Measurements from ENCODE around the gene RAC3. TPM values are rescaled to one million over a fixed set of nuclear protein-coding genes. Genes with fewer than 3 reads are reported as not detected.

RAC3 gene
- total RNA-seq, 4 donors from 2014 or later: 2.4 to 14.7 (median 5.4) TPM

DNA sequence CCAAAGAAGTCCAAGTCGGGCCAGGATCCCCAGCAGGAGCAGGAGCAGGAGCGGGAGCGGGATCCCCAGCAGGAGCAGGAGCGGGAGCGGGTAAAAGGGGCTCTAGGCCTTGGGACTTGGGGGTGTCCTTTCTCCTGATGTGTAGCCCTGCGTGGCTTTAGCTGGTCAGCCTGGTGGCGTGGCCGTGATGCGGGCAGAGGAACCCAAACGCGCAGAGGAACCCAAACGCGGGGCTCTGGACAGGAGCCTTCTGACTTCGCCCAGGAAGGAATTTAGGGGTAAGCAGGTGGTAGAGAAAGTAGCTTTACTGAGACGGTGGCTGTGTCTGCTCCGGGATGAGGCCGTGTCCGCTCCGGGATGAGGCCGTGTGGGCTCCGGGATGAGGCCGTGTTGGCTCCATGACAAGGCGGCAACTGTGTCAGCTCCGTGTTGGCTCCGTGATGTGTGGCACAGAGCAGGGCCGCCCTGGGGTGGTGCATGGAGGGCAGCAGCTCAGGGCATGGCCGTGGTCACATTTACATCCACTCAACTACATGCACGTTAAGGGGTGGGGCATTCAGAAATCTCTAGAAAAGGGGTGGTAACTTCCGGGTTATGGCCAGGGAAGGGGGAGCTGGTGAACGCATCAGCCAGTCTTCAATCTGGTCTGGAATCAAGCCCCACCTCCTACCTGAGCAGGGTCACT, 34.6 kb upstream of the RAC3 start:
- Histone ChIP-seq H3K36me3 (peaks cover 0 to 20% (median 0%) of the 10 kb centered on the region in 3 donors), H3K27ac (no peak overlapping the region), H3K4me3 (no peak overlapping the region), H3K4me1 (peaks cover 0 to 39% (median 19%) of the 10 kb centered on the region in 4 donors), H3K27me3 (no peaks in the 10 kb centered on the region), H3K9me3 (no peaks in the 10 kb centered on the region)
- 95 to 96% methylated on average over 30 of the region's 30 CpGs for WGBS, 2 donors
- no peak for DNase-seq (ENCODE audit: low spot score in 2 of 2)
- TF ChIP-seq POLR2A (IDR thresholded peaks at IDR 0.05): no peak
- no peak for TF ChIP-seq EP300 (IDR thresholded peaks at IDR 0.05)
- TF ChIP-seq CTCF (IDR thresholded peaks at IDR 0.05): no peak

DNA sequence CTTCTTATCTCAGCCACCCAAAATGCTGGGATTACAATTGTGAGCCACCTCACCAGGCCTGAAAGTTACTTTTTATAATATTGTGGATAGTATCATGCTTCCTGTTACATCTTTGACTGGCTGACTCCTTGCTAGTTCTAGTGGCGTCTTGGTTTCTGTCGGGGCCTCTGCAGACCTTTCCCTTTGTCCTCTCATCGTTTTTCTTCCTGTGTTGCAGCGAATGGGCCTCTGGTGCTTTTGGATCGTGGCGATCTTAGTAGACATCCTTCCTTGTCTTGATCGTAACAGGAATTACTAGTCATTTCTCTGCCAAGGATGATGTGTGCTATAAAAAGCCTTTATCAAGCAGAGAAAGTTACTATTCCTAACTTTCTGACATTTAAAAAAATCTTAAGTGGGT, 33.3 kb upstream of the RAC3 start:
- no peak for DNase-seq (ENCODE audit: low spot score in 2 of 2)
- WGBS, 2 donors: 77 to 83% methylated on average over 7 of the region's 7 CpGs

GRCh38 chr17:81998691-81999438, 32.6 kb upstream of the RAC3 start:
- peaks cover 0 to 33% (median 20%) of the 10 kb centered on the region in 4 donors for H3K4me1 ChIP-seq
- TF ChIP-seq POLR2A (IDR thresholded peaks at IDR 0.05) (no peak), EP300 (IDR thresholded peaks at IDR 0.05) (no peak), CTCF (IDR thresholded peaks at IDR 0.05) (no peak)
- WGBS, 2 donors: 78 to 80% methylated on average over 13 to 14 of the region's 14 CpGs
- H3K4me3 ChIP-seq: no peak overlapping the region
- no peaks in the 10 kb centered on the region for H3K27me3 ChIP-seq
- no peak overlapping the region for H3K27ac ChIP-seq
- H3K9me3 ChIP-seq: no peaks in the 10 kb centered on the region
- DNase-seq (ENCODE audit: low spot score in 2 of 2): no peak
- H3K36me3 ChIP-seq: peaks cover 0 to 20% (median 0%) of the 10 kb centered on the region in 3 donors

More for the DNA sequence above, 33.3 kb upstream of the RAC3 start:
- no peaks in the 10 kb centered on the region for H3K27me3 ChIP-seq
- H3K9me3 ChIP-seq: no peaks in the 10 kb centered on the region
- H3K36me3 ChIP-seq: peaks cover 0 to 20% (median 0%) of the 10 kb centered on the region in 3 donors
- no peak overlapping the region for H3K27ac ChIP-seq
- peaks cover 0 to 32% (median 15%) of the 10 kb centered on the region in 4 donors for H3K4me1 ChIP-seq
- TF ChIP-seq CTCF (IDR thresholded peaks at IDR 0.05): no peak
- no peak for TF ChIP-seq EP300 (IDR thresholded peaks at IDR 0.05)
- H3K4me3 ChIP-seq: no peak overlapping the region

DNA sequence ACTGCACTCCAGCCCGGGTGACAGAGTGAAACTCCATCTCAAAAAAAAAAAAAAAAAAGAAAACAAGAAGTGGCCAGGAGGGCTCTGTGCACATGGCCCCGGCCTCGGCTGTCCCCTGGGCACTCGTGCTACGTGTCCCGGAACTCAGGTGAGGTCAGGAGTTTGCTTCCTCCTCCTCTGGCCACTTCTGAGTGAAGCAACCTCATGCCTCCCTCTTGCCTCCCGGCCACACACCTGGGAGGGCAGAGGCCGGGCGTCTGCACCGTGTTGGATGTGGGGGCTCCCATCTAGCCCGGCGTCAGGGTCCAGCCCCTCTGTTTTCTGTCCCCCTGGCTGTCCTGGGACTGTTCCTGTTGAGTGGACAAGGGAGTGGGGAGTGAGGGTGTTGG, 31.9 kb upstream of the RAC3 start:
- H3K27ac ChIP-seq: no peak overlapping the region
- no peaks in the 10 kb centered on the region for H3K27me3 ChIP-seq
- H3K9me3 ChIP-seq: no peaks in the 10 kb centered on the region
- DNase-seq (ENCODE audit: low spot score in 2 of 2): no peak
- WGBS, 2 donors: 86 to 90% methylated on average over 11 to 12 of the region's 12 CpGs
- peaks cover 0 to 20% (median 0%) of the 10 kb centered on the region in 3 donors for H3K36me3 ChIP-seq
- no peak for TF ChIP-seq CTCF (IDR thresholded peaks at IDR 0.05)
- no peak for TF ChIP-seq EP300 (IDR thresholded peaks at IDR 0.05)
- no peak for TF ChIP-seq POLR2A (IDR thresholded peaks at IDR 0.05)
- H3K4me3 ChIP-seq: no peak overlapping the region
- peaks cover 0 to 33% (median 20%) of the 10 kb centered on the region in 4 donors for H3K4me1 ChIP-seq

Measured in tibial nerve (tissue), 4 donors.